H1 (cell line): ENCODE measurements around the gene LRRC27. TPM values are rescaled to one million over a fixed set of nuclear protein-coding genes. Genes with fewer than 3 reads are reported as not detected.

Source experiments
- CTCF ChIA-PET: fragments of 300-600 bp; sonication (Branson Sonifier 250); formaldehyde crosslinking; loops from one replicate; lab custom pipeline; 2021; ENCODE audit not compliant: partially characterized antibody; lab: Charles Lee
- POLR2A ChIA-PET: fragments of 300-600 bp; sonication (Branson Sonifier 250); formaldehyde crosslinking; loops from one replicate; lab custom pipeline; 2021; ENCODE audit warnings: inconsistent platforms; ENCODE audit not compliant: partially characterized antibody; lab: Charles Lee
- DNase-seq, 2 experiments: peaks; one replicate each; pipeline versions ENCODE4 v3.0.0 to v3.0.0-alpha.2; 2010 to 2022; ENCODE audit warnings: low spot score in 2 of 2, low read depth in 1 of 2, mixed read lengths in 1 of 2
- FAIRE-seq: peaks from 2 replicates; lab custom pipeline; 2011; peaks lifted over from hg19 to GRCh38; lab: Jason Lieb, UNC
- H2AFZ ChIP-seq: 2 replicates; pipeline ENCODE4 v1.8.1; 2012; ENCODE audit warnings: low read length, inconsistent platforms
- H2AK5ac ChIP-seq: 2 replicates; pipeline ENCODE4 v1.6.1; 2013; ENCODE audit warnings: low read depth, low read length
- H2BK120ac ChIP-seq: replicated peaks from 2 replicates; pipeline ENCODE3; 2013; ENCODE audit warnings: low read depth, low read length, inconsistent platforms
- H2BK12ac ChIP-seq: 2 replicates; pipeline ENCODE4 v1.6.1; 2013; ENCODE audit warnings: low read depth, low read length
- H2BK15ac ChIP-seq: 2 replicates; pipeline ENCODE4 v1.6.1; 2013; ENCODE audit warnings: low read length
- H2BK20ac ChIP-seq: 2 replicates; pipeline ENCODE4 v1.6.1; 2013; ENCODE audit warnings: low read length
- H2BK5ac ChIP-seq: 2 replicates; pipeline ENCODE4 v1.6.1; 2013; ENCODE audit warnings: low read depth, low read length
- H3K14ac ChIP-seq: 2 replicates; pipeline ENCODE4 v1.6.1; 2013; ENCODE audit warnings: inconsistent platforms; ENCODE audit not compliant: insufficient read length
- H3K18ac ChIP-seq: 2 replicates; pipeline ENCODE4 v1.6.1; 2013; ENCODE audit warnings: low read length; ENCODE audit errors: extremely low read depth
- H3K23ac ChIP-seq: 2 replicates; pipeline ENCODE4 v1.6.1; 2013; ENCODE audit warnings: inconsistent platforms; ENCODE audit not compliant: insufficient read length
- H3K23me2 ChIP-seq: 2 replicates; pipeline ENCODE4 v1.6.1; 2013; ENCODE audit warnings: low read depth, low read length
- H3K27ac ChIP-seq: 2 replicates; pipeline ENCODE4 v1.6.1; 2011; ENCODE audit warnings: low read depth, low read length, inconsistent platforms
- H3K27me3 ChIP-seq, 4 experiments: replicated peaks in 1 of 4; 1 replicate in 1 of 4; 2 replicates in 3 of 4; pipeline versions ENCODE4 v1.6.1 to v1.8.1; 2011 to 2013; ENCODE audit warnings: low read length in 3 of 4, mild to moderate bottlenecking in 3 of 4, inconsistent platforms in 2 of 4, mixed read lengths in 2 of 4, moderate library complexity in 1 of 4; ENCODE audit not compliant: control insufficient read depth in 3 of 4, insufficient read depth in 3 of 4; ENCODE audit errors: extremely low read depth in 1 of 4
- H3K36me3 ChIP-seq, 4 experiments: 2 replicates each; pipeline versions ENCODE4 v1.6.1 to v1.8.1; 2011 to 2013; ENCODE audit warnings: mild to moderate bottlenecking in 4 of 4, low read length in 3 of 4, moderate library complexity in 2 of 4, control low read depth in 1 of 4, inconsistent platforms in 1 of 4; ENCODE audit not compliant: insufficient read depth in 4 of 4, control insufficient read depth in 2 of 4
- H3K4ac ChIP-seq: replicated peaks from 2 replicates; pipeline ENCODE3; 2013; ENCODE audit warnings: low read length, low read depth, mixed read lengths, inconsistent platforms; ENCODE audit not compliant: insufficient read length
- H3K4me1 ChIP-seq, 4 experiments: replicated peaks in 1 of 4; 1 replicate in 1 of 4; 2 replicates in 3 of 4; pipeline versions ENCODE4 v1.6.1 to v1.8.1; 2011 to 2013; ENCODE audit warnings: low read length in 3 of 4, inconsistent platforms in 2 of 4, mixed read lengths in 1 of 4; ENCODE audit not compliant: insufficient read depth in 4 of 4, control insufficient read depth in 3 of 4
- H3K4me2 ChIP-seq, 2 experiments: 2 replicates each; pipeline versions ENCODE4 v1.6.1 to v1.8.1; 2011 to 2013; ENCODE audit warnings: low read depth in 2 of 2, low read length in 2 of 2, control low read depth in 1 of 2, inconsistent platforms in 1 of 2, mild to moderate bottlenecking in 1 of 2; ENCODE audit not compliant: insufficient read depth in 1 of 2
- H3K4me3 ChIP-seq, 4 experiments: fragments of 200-600, 300-600 bp in 1 of 4; sonication (generic), shearing (Covaris generic), sonication (Bioruptor Twin) in 1 of 4; 2 replicates each; pipeline versions ENCODE4 v1.5.1 to v1.8.1; 2011 to 2016; ENCODE audit warnings: low read length in 4 of 4, low read depth in 3 of 4, control low read depth in 2 of 4, inconsistent platforms in 2 of 4, mild to moderate bottlenecking in 2 of 4, mixed read lengths in 1 of 4, moderate library complexity in 1 of 4; ENCODE audit not compliant: insufficient read depth in 2 of 4; ENCODE audit errors: extremely low read depth in 1 of 4
- H3K56ac ChIP-seq: replicated peaks from 2 replicates; pipeline ENCODE3; 2013; ENCODE audit warnings: low read depth, mild to moderate bottlenecking, mixed read lengths, low read length, inconsistent platforms; ENCODE audit not compliant: insufficient read length
- H3K79me1 ChIP-seq: 2 replicates; pipeline ENCODE4 v1.6.1; 2013; ENCODE audit warnings: low read depth, low read length, control low read depth
- H3K79me2 ChIP-seq, 2 experiments: 2 replicates each; pipeline versions ENCODE4 v1.6.1 to v1.8.1; 2012 to 2013; ENCODE audit warnings: low read length in 2 of 2, mild to moderate bottlenecking in 2 of 2, inconsistent platforms in 1 of 2; ENCODE audit not compliant: insufficient read depth in 2 of 2, control insufficient read depth in 1 of 2
- H3K9ac ChIP-seq, 4 experiments: replicated peaks in 1 of 4; 1 replicate in 1 of 4; 2 replicates in 3 of 4; pipeline versions ENCODE4 v1.6.1 to v1.8.1; 2011 to 2013; ENCODE audit warnings: low read depth in 3 of 4, low read length in 3 of 4, control low read depth in 2 of 4, mild to moderate bottlenecking in 2 of 4, moderate library complexity in 2 of 4, inconsistent platforms in 1 of 4; ENCODE audit errors: extremely low read depth in 1 of 4
- H3K9me3 ChIP-seq, 2 experiments: 2 replicates each; pipeline versions ENCODE4 v1.6.1 to v1.8.1; 2012 to 2013; ENCODE audit warnings: mild to moderate bottlenecking in 2 of 2, moderate library complexity in 2 of 2, control low read depth in 1 of 2, inconsistent platforms in 1 of 2, low read depth in 1 of 2, low read length in 1 of 2, mixed read lengths in 1 of 2; ENCODE audit not compliant: insufficient read depth in 2 of 2
- H4K20me1 ChIP-seq, 2 experiments: replicated peaks in 1 of 2; 2 replicates each; pipeline versions ENCODE3 to v1.8.1; 2011 to 2013; ENCODE audit warnings: inconsistent platforms in 2 of 2, low read length in 2 of 2, mild to moderate bottlenecking in 1 of 2; ENCODE audit not compliant: insufficient read depth in 2 of 2, control insufficient read depth in 1 of 2
- H4K5ac ChIP-seq: 2 replicates; pipeline ENCODE4 v1.6.1; 2013; ENCODE audit warnings: low read length, low read depth, mixed read lengths, inconsistent platforms; ENCODE audit not compliant: insufficient read length
- H4K8ac ChIP-seq: 2 replicates; pipeline ENCODE4 v1.8.0; 2013; ENCODE audit warnings: mild to moderate bottlenecking, moderate library complexity, low read length, inconsistent platforms; ENCODE audit not compliant: insufficient read depth; ENCODE audit errors: extremely low read depth
- H4K91ac ChIP-seq: replicated peaks from 2 replicates; pipeline ENCODE3; 2013; ENCODE audit warnings: low read length, mixed read lengths, inconsistent platforms; ENCODE audit not compliant: insufficient read length
- ATF3 ChIP-seq: IDR thresholded peaks from 2 replicates; pipeline ENCODE4 v1.6.1; 2011; ENCODE audit warnings: low read depth, mild to moderate bottlenecking, low read length; ENCODE audit not compliant: insufficient read depth
- CHD1 ChIP-seq: IDR thresholded peaks from 2 replicates; pipeline ENCODE4 v1.6.1; 2012; ENCODE audit warnings: low read depth, low read length, improper control_type of control experiment
- CREB1 ChIP-seq: IDR thresholded peaks from 2 replicates; pipeline ENCODE4 v1.6.1; 2012; ENCODE audit warnings: inconsistent platforms
- EZH2 ChIP-seq: fragments of 200-600 bp; sonication (generic); IDR thresholded peaks from 2 replicates; pipeline ENCODE4 v1.7.1; 2012; ENCODE audit warnings: low read depth, mild to moderate bottlenecking, moderate library complexity, low read length, inconsistent platforms; ENCODE audit not compliant: severe bottlenecking
- GTF2F1 ChIP-seq: IDR thresholded peaks from 2 replicates; pipeline ENCODE4 v1.6.1; 2012; ENCODE audit warnings: low read depth, low read length, improper control_type of control experiment, borderline replicate concordance
- JUN ChIP-seq: IDR thresholded peaks from 2 replicates; pipeline ENCODE4 v1.6.1; 2011; ENCODE audit warnings: low read depth, mild to moderate bottlenecking, improper control_type of control experiment, low read length
- RNF2 ChIP-seq: fragments of 200-900, 300-1000 bp; sonication (generic); IDR thresholded peaks from 2 replicates; pipeline ENCODE4 v1.7.1; 2016; ENCODE audit warnings: borderline replicate concordance, low read depth, mild to moderate bottlenecking, antibody characterized with exemption, low read length; ENCODE audit not compliant: poor library complexity, severe bottlenecking; ENCODE audit errors: missing control alignments
- SIRT6 ChIP-seq: IDR thresholded peaks from one replicate; pipeline ENCODE4 v1.7.1; 2012; ENCODE audit warnings: low read length, inconsistent platforms
- SIX5 ChIP-seq: IDR thresholded peaks from 2 replicates; pipeline ENCODE4 v1.6.1; 2011; ENCODE audit warnings: mild to moderate bottlenecking, low read depth, low read length
- YY1 ChIP-seq: IDR thresholded peaks from 2 replicates; pipeline ENCODE4 v1.6.1; 2011; ENCODE audit warnings: low read depth, mild to moderate bottlenecking, low read length
- WGBS, 2 experiments: shearing (Covaris generic) in 1 of 2; methylation state at CpG; one replicate each; pipeline versions ENCODE4 v1.1.6 to v1.1.7; 2013 to 2015; ENCODE audit warnings: low lambda C conversion rate in 2 of 2, mixed read lengths in 2 of 2, inconsistent platforms in 1 of 2, low coverage in 1 of 2, missing lambda C conversion rate in 1 of 2; ENCODE audit not compliant: insufficient replicate concordance in 2 of 2, insufficient coverage in 1 of 2, insufficient read length in 1 of 2; ENCODE audit errors: extremely low coverage in 1 of 2, missing lambda C conversion rate in 1 of 2; 5-methylcytosine and 5-hydroxymethylcytosine counted together
- polyA plus RNA-seq, 7 experiments: library from polyadenylated mRNA; depleted of rRNA in 3 of 7; stranded (reverse) in 5 of 7; unstranded in 2 of 7; fragments of >200 nt in 5 of 7; fragments of 200-250 nt in 2 of 7; gene quantifications; 1 replicate in 5 of 7; 2 replicates in 1 of 7; 4 replicates in 1 of 7; pipeline versions ENCODE4 v1.2.1 to v1.2.3, GENCODE V29; 2011 to 2013; ENCODE audit warnings: missing spikeins in 2 of 7, mixed read lengths in 2 of 7
- total RNA-seq: library from RNA; stranded (reverse); fragmentation: NEBNext Ultra II Directional; extraction: Animal tissue kit (Norgen Biotek cat#: 25700); gene quantifications from 2 replicates; pipeline ENCODE4 v1.2.1, GENCODE V29; 2021

The LRRC27 gene
- total and polyA plus RNA-seq, 2 of the 8 experiments (the other 6 are each of a cell fraction or from before 2014, with no cell fraction given) = 1.2 to 3.8 TPM

GRCh38 chr10:132422903-132423825 is 91.2 kb downstream of the LRRC27 start:
- Histone ChIP-seq H3K4me1 (peaks cover 7 to 32% (median 18%) of the 10 kb centered on the region in 4 experiments), H2BK15ac (peak overlapping the region; percentile 53), H3K23me2 (peaks cover 14% of the 10 kb centered on the region; the same call in 1 of the 2 replicates), H3K27ac (0 out of 2 replicates have a peak overlapping the region, but pooled peaks have one; percentile 19), H4K20me1 (peaks cover 0 to 13% of the 10 kb centered on the region in 2 experiments), H2BK12ac (peak overlapping the region; percentile 97; the same call in 1 of the 2 replicates), H3K56ac (no peak overlapping the region), H3K36me3 (no peaks in the 10 kb centered on the region; a peak in 1 of 8 replicates), H3K23ac (no peak overlapping the region), H3K4ac (peak overlapping the region; percentile 87), H4K91ac (peak overlapping the region; percentile 29), H3K79me2 (no peaks in the 10 kb centered on the region), H3K9me3 (peaks cover 0 to 5% of the 10 kb centered on the region in 2 experiments; a peak in 1 of 4 replicates), H4K8ac (peak overlapping the region; percentile 19; the same call in 1 of the 2 replicates), H3K4me3 (no peak overlapping the region), H2BK20ac (no peak overlapping the region), H3K18ac (0 out of 2 replicates have a peak overlapping the region, but pooled peaks have one; percentile 38), H3K9ac (no peak overlapping the region; a peak in 1 of 7 replicates), H4K5ac (no peak overlapping the region), H3K79me1 (no peaks in the 10 kb centered on the region), H2BK120ac (peak overlapping the region; percentile 21), H3K4me2 (no peak overlapping the region), H3K27me3 (no peaks in the 10 kb centered on the region), H2AFZ (no peak overlapping the region), H2AK5ac (peak overlapping the region; percentile 95), H3K14ac (no peak overlapping the region), H2BK5ac (peak overlapping the region; percentile 5; the same call in 1 of the 2 replicates)
- ChIA-PET CTCF (interaction anchor here (0.7 to 3.1 kb wide), 9 partner anchors 10 to 234 kb away, joined by 3 to 19 read pairs (median 3); partner anchors contain the start of gene PWWP2B), POLR2A (interaction anchor here (1.2 to 6.5 kb wide), 5 partner anchors 8 to 20 kb away, joined by 3 to 71 read pairs (median 4); no protein-coding TSS in a partner anchor)
- no peak for DNase-seq
- 91% methylated on average over 26 of the region's 26 CpGs; no CpG with 5 or more reads in 1 of the 2 experiments for WGBS, 2 experiments
- FAIRE-seq = no peak
- TF ChIP-seq SIX5 = no peak
- TF ChIP-seq JUN = no peak
- TF ChIP-seq YY1 = no peak
- TF ChIP-seq CREB1 = no peak
- no peak for TF ChIP-seq EZH2
- TF ChIP-seq ATF3 = no peak
- no peak for TF ChIP-seq GTF2F1
- no peak for TF ChIP-seq CHD1
- TF ChIP-seq SIRT6 = no peak
- no peak for TF ChIP-seq RNF2
